IMR-90 (cell line): ENCODE measurements around the gene MRPS25.

Experiments used
- FOS ChIP-seq: fragments of 150-350 bp; IDR thresholded peaks from 2 replicates; pipeline ENCODE4 v1.6.1; 2016; ENCODE audit warnings: low read depth, low read length
- RCOR1 ChIP-seq: IDR thresholded peaks from 2 replicates; pipeline ENCODE4 v1.6.1; 2012; ENCODE audit warnings: mild to moderate bottlenecking, low read length, improper control_type of control experiment; ENCODE audit not compliant: insufficient replicate concordance
- TF ChIP-seq, protein P1 (sequence below): conservative IDR thresholded peaks from 2 replicates; pipeline ENCODE4 v1.5.1; 2012; ENCODE audit warnings: mild to moderate bottlenecking, low read depth, low read length, improper control_type of control experiment

GRCh38 chr3:15086699-15087098 is 21.6 kb upstream of the MRPS25 start:
- TF ChIP-seq, protein P1, sequence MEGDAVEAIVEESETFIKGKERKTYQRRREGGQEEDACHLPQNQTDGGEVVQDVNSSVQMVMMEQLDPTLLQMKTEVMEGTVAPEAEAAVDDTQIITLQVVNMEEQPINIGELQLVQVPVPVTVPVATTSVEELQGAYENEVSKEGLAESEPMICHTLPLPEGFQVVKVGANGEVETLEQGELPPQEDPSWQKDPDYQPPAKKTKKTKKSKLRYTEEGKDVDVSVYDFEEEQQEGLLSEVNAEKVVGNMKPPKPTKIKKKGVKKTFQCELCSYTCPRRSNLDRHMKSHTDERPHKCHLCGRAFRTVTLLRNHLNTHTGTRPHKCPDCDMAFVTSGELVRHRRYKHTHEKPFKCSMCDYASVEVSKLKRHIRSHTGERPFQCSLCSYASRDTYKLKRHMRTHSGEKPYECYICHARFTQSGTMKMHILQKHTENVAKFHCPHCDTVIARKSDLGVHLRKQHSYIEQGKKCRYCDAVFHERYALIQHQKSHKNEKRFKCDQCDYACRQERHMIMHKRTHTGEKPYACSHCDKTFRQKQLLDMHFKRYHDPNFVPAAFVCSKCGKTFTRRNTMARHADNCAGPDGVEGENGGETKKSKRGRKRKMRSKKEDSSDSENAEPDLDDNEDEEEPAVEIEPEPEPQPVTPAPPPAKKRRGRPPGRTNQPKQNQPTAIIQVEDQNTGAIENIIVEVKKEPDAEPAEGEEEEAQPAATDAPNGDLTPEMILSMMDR = no peak
- TF ChIP-seq RCOR1 (no peak), FOS (no peak)
